ENCODE data around the gene SYNE3.

Gene SYNE3, protein sequence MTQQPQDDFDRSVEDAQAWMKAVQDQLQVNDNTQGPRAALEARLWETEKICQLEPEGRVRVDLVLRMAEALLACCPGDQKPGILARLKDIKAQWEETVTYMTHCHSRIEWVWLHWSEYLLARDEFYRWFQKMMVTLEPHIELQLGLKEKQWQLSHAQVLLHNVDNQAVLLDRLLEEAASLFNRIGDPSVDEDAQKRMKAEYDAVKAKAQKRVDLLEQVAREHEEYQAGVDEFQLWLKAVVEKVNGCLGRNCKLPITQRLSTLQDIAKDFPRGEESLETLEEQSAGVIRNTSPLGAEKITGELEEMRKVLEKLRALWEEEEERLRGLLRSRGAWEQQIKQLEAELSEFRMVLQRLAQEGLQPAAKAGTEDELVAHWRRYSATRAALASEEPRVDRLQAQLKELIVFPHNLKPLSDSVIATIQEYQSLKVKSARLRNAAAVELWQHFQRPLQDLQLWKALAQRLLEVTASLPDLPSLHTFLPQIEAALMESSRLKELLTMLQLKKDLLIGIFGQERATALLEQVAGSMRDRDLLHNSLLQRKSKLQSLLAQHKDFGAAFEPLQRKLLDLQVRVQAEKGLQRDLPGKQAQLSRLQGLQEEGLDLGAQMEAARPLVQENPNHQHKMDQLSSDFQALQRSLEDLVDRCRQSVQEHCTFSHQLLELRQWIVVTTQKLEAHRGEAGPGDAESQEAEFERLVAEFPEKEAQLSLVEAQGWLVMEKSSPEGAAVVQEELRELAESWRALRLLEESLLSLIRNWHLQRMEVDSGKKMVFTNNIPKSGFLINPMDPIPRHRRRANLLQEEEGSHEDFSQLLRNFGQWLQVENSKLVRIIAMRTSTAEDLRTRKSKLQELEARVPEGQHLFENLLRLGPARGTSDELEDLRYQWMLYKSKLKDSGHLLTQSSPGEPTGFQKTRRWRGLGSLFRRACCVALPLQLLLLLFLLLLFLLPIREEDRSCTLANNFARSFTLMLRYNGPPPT

DNA sequence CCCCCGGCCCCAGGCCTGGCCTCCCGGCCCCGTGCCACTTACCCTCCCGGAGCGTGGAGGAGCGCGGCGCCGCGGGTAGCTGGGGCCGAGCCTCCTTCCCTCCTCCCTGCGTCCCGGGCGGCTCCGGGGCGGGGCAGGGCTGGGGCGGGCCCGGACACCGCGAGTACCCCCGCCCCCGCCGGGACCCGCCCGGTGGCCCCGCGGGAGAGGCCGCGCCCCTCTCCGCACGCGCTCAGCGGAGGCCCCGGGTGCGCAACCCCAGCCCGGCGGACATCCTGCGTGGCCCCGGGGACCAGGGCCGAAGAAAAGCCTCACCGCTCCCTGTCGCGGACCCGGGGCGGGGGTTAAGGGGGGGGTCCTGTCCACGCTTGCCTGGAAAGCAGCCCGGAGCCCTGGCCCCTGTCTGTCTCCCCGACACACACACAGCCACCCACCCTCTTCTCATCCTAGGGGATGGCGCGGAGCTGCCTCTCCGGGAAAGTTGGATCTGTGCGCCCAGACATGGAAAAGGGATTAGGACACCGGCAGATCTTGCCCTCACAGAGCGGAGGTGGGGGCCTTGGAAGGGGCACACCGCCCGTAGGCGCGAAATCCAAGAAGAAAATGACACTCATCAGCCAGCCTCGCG lies at the start of gene SYNE3:
Gene SYNE3, minus strand, starts transcription at position 97 of the 628 bp plus-strand sequence. CDS start 40,829 bp downstream, outside the sequence.
- DNase-seq: no peak

DNA sequence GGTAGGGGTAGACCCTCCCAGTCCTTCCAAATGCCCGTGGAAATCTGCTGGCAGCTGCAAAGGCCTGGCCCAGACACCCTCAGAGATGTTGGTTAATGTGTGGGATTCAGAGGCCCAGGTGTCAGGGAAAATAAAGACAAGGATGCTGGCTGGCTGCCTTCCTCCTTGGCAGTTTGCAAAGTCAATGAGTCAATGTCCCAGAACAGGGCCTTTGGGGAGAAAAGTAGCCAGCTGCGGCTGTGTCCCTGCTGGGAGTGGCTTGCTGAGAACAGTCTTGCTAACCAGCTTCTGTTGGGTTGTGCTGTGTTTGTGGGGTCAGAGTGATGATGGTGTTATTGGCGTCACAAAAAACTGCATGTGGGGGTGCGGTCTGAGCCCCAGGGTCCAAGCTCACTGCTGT lies 47.6 kb upstream of the SYNE3 start:
- DNase-seq: no peak

DNA sequence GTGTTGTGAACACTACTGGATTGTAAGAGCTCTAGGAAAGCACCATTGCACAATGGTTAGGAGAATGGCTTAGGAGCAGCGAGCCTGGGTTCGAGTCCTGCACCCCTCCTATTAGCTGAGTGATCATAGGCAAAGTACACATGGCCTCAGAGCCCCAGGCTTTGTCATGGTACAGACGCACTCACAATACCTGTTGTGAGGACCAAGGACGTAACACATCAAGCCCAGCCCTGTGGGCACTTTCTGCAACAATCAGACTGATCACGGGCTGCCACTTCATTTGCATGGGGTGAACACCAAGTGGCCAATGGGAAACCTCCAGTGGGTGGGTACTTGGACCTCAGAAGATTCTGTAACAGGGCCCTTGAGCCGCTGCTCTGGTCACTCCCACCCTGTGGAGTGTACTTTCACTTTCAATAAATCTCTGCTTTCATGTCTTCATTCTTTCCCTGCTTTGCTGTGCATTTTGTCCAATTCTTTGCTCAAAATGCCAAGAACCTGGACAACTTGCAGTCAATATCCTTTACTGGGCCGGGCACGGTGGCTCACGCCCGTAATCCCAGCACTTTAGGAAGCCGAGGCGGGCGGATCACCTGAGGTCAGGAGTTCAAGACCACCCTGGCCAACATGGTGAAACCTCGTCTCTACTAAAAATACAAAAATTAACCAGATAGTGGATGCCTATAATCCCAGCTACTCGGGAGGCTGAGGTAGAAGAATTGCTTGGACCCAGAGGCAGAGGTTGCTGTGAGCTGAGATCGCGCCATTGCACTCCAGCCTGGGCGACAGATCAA lies 46.6 kb upstream of the SYNE3 start:
- DNase-seq: no peak

DNA sequence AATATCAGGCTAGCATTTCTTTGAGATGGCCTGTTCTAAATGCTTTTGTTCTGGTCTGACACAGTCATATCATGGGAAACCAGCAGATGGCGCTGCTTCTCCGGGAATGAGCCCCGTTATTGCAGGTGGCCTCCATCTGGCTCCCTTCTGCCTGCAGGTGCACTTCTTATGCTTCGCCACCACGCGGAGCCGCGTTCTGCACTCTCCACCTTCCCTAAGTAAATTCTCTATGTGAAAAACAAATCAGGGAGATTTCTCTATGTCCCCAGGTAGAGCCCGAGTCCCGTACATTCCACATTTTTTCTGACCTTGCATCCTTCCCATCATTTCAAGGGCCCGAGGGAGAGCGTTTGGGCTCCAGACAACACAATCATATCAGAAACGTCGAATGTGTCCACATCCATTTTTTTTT lies 44.6 kb upstream of the SYNE3 start:
- DNase-seq: peak; percentile 64

DNA sequence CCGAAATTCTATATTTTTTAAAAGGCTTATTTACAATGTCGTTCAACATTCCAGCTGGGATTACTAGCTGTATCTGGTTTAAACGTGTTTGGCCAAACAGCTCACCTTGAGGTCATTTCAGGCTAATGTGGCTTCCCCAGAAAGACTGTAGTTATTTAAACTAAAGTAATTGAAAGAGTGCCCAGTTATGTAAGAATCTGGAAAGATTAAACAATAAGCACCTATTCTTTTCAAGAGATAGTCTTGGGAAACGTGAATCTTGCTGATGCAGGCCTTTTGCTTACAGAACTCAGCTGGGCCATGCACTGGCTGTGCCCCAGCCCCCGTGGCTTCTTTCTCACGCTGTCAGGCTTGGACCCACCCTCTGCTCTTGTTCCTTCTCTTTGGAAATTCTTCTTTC lies 42.8 kb upstream of the SYNE3 start:
- no peak for DNase-seq

DNA sequence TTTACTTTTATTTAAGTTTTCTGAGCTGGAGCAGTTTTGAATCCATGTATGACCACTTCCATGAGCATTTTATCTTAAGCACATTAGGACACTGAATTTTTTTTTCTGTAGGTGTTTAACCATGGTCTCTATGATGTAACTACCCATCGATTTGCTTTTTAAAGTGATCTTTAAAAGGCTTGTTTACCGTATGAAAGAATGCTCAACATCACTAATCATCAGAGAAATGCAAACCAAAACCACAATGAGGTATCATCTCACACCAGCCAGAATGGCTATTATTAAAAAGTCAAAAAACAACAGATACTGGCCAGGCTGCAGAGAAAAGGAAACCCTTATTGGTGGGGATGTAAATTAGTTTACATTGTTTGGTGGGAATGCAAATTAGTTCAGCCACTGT lies 41.4 kb upstream of the SYNE3 start:
- no peak for DNase-seq

DNA sequence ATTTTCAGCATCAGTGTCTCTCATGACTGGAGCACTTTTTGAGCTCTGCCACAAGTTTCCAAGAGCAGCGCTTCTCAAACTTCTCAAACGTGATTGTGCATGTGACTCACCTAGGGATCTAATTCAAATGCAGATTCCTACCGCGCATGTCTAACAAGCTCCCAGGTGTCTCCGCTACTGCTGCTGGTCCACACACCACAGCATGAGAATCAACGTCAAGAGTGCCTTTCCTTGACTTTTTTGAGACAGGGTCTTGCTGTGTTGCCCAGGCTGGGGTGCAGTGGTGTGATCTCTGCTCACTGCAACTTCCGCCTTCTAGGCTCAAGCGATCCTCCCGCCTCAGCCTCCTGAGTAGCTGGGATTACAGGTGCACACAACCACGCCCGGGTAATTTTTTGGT lies 40.8 kb upstream of the SYNE3 start:
- no peak for DNase-seq

DNA sequence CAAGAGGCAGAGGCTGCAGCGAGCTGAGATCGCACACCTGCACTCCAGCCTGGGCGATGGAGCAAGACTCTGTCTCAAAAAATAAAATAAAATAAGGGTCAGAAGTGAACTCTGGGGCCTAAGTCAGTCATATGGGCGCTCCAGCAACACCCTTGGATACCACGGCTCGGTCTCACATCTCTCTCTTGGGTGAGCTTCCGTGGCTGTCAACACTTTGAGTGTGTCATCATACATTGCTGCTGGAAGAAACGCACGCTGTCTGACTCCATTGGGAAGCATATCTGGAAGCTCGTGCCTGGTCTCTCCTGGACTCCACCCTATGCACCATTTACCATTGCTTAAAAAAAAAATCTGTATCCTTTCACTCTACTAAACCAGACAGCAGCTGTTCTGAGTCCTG lies 38.6 kb upstream of the SYNE3 start:
- DNase-seq: no peak

DNA sequence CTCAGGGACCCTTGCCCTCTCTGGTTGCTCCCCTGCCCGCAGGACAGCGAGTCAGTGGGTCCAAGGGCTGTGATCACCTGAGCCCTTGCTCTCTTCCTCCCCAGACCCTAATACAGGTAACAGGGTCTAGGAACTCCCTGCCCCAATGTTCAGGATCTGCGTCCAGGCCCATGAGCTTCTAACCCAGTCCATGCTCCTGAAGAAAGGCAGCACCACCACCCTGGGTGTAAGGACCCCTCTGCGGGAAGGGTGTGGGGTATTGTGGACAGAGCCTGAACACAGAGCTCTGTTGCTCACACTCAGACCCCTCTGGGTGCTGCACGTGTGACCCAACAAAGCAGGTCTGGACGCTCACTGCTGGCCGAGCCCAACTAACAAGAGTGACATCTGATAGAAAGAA lies 36.7 kb upstream of the SYNE3 start:
- no peak for DNase-seq

DNA sequence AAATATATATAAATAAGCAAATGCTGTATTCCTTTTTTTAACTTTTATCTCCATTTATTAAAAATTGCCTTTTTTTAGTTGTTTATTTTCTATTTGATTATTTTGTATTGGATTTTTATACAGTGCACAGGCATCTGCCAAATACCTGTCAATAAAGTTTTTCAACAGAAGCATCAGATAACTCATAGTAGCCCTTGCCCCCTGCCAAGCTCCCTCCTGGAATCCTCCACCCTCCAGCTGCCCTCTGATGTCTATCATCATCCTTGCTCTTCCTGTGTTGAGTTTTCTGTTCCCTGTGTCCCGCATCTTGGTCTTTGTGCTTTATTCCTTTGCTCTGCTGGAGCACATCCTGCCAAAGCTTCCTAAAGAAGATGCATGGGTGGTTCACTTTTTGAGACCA lies 35.0 kb upstream of the SYNE3 start:
- no peak for DNase-seq

DNA sequence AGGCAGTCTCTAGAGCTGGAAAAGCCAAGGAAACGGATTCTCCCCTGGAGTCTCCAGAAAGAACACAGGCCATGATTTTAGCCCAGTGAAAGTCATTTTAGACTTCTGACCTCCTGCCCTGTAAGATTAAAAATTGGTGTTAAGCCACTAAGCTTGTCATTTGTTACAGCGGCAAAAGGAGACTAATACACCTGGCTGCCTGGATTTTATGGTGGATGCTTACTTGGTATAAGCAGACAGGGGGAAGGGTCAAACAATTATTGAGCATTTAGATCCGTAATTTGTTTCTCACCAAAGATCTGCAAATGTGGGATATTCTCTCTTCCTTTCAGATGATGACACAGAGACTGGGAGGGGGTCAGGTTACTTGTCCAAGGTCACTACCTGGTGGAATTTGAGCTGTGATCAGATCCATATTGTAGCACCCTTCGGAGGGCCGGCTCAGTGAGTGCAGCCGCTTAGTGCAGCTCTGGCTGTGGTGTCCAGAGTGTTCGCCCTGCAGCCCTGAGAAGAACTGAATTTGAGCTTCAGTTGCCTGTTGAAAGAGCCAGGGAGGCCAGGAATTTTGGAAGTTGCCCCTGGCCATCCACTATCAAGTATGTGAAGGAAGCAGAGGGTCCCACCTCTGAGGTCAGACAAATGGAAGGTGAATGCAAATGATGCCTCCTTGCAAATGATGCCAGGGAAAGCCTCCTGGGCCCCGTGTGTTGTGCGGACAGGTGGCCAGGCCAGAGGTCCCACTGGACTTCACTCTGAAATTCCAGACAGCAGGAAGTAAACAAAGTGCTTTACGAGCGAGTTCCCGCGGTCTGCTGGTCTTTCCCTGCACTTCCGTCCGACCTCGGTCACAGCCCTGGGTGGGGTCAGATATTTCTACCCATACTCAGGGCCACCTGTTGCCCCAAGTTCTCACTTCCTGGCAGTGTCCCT lies 33.5 kb upstream of the SYNE3 start:
- no peak for DNase-seq

DNA sequence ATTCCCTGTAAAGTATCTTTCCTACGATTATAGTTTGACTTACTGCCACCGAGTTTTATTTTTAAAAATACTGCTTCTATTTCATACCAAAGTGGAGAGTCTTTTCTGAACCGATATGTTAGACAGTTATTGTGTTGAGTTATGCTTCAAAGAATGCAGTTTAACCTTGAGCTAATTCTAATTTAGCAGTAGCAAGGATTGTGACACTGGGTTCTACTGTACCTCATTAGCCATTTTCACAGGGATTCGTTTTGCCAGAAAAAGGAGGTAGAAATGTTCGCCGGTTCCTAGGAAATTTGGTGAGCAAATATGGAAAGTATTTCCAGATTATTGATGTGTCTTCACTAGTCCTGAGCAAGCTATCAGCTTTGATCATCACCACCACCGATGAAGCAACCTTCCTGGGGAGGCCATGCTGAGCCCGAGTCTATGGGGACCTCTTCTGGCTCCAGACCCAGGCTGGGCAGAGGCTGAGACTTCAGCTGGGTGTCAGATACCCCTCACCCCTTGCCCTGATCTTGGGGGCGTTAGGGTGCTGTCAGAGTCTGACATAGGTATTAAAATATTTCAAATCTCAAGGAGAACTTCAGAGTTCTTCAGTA lies 32.0 kb upstream of the SYNE3 start:
- no peak for DNase-seq

DNA sequence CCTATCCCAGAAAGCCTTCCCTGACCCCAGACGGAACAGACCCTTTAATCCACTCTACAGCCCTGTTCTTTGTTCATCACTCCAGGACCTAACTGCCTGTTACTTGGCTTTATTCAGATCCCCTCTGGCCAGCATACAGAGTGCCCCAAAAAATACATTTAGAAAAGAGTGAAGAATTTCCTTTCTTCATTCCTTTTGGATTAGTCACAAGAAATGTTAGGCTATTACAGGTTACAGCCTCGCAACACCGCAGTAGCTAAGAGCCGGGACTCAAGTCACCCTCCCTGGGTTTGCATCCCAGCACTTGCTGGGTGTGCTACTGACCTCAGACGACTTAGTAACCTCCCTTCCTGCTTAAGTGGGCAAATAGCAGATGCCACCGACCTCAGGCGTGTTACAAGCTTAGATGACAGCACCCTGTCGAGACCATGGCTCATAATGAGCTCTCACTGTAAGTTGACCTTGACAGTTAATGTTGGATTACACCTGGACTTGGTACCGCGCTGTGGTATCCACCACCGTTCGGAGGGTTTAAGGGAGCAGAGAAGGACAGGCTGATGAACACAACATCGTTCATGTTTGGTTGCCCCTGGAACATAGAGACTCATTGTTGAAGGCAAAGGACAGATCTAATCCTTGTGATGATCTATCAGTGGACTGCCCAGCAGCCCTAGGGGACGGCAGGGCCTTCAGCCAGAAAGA lies 31.3 kb upstream of the SYNE3 start:
- DNase-seq: no peak

DNA sequence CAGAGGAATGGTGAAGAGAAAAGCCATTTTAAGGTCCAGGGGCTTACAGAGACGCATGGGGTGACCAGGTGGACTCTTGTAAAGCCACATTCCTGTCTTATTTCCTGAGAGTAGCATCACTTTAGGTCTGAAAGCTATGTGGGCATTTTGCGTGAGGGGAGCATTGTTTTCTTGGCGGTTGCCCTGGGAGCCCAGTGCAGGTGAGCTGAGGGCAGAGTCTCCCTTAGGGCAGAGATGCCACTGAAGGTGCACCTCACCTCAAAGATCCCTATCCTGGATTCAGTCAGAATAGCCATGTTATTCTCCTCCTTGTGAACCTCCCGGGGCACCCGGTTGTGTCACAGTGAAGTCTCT lies 30.8 kb upstream of the SYNE3 start:
- no peak for DNase-seq

DNA sequence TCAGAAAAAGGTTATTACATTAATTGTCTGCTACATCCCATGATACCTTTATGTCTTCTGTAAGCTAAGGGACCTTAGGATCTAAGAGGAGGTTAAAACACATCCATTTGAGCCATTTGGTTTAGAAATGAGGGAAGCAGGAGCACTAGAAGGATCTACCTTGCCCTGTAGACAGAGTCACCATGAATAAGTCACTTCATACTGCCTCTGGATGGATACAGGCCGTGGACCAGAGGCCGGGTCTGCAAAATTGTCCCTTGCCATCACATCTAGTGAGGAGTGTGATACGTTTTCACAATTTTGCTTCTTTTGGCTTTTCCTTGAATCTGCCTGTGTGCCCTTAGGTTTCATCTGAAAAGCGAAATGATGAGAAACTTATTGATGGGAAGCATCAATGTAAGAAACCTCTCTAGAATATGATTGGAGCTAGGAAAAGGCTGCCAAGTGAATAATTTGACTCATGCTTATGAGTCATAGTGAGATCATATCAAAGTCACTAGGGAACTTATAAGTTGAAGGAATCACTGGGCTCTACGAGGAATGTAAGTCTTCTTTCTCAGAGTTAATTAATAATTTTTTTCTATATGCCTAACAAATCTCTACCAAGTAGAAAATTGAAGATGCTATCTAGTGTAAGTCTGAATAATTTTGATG lies 29.2 kb upstream of the SYNE3 start:
- no peak for DNase-seq

DNA sequence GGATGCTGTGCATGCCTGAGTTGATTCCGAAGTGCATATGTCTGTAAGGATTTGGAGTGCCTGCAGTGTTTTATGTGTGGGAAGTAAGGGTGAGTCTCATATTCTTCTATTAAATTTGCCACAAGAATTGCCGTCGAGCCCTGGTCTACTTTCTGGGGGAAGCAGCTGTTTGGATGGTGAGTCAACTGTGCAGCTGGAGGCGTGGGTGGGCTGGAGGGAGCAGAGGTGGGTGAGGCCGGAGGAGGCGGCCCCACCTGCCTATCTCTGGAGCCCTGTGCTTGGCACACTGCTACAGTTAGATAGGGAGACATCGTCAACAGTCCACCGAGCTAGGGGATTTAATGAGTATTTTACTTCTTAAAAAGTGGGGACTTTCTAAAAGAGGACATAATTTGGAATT lies 28.1 kb upstream of the SYNE3 start:
- DNase-seq: no peak

DNA sequence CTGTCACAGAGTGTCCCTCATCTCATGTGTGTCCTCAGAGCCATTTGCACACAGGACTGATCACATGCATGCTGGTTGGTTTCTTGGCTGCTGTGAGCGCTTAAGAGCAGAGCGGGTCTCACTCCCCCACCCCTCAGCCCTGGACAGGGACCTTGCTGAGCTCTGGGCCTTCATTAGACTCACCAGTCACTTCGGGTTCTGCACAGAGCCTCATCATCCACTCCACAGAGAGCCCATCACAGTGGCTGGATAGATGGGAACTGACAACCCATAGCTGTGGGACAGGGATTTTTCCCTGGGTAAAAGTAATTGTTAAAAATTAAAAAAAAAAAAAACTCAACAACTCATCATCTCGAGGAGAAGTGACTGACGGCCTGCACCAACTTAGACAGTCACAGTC lies 26.6 kb upstream of the SYNE3 start:
- no peak for DNase-seq

DNA sequence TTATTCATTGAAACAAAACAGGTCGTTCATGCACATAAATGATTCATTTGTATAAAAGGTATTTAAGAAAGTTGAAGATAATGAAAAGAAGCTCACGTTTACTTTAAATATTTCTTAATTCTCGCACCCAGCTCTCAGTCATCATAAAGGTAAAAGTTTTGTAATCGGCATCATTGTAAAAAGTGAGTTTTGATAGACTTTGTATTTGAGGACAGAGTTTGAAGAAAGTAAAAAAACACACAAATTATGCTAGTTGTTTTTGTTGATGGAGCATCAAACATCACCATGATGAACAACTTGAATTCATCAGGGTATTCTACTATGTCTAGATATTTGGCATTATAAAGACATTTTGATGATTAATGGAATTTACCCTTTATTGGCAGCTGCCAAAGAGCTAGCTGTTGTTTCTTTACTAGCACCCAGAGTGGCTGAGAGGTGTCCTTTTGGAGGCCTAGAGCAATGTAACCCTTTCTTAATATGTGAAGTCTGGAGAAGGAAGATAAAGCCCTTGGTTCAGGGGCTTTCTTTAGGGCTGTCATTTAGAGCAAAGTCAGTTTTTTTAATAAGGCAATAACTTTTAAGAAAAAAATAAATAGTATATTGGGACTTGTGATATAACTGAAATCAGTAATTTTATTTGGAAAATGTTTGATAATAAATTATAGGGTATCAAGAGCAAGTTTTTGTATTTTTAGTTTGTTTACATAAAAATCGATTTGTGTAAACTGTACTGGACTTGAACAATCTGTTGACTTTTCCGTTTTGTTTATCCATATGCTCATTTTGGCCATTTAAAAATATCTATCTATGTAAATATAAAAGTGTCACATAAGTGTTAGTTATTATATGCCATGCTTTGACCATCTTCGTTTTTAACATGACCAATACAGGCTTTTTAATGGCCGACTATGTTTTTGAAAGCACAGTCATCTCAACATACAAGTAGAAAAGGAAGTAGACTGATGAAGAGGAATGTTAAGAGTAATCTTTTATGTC lies 25.8 kb upstream of the SYNE3 start:
- no peak for DNase-seq

DNA sequence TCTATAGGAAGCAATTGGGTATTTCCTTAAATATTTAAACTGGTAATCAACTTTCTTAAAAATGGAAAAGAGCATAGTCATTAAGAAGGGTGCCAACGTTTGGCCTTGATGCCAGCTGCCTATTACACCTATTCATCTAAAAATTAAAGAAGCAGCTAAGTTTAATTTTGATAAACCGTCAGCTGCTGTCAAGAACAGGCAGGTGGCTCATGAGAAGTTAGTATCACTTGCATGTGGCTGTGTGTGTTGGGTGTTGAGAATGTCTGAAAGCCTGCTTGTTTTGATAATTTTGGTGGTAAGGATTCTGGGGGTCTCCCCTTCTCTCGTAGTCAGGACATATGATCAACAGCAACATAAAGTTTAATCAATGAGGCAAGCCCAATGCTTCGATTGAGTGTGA lies 24.9 kb upstream of the SYNE3 start:
- no peak for DNase-seq

Data from NK-92 treated with Interleukin-12 subunit alpha and Interleukin-12 subunit beta, amount 100 ng/mL, for 24 hours (cell line).